Body of pancreas (tissue), 4 donors: ENCODE data around the gene CPHXL2. TPM values are rescaled to one million over a fixed set of nuclear protein-coding genes. Genes with fewer than 3 reads are reported as not detected.

Experiments used
- ATAC-seq: fragments of 150-250 bp; one replicate; pipeline ENCODE4 v1.9.1; 2016
- DNase-seq, 4 donors: peaks; one replicate each; pipeline ENCODE4 v3.0.0-alpha.2; 2019
- H3K27ac ChIP-seq, 4 donors: fragments of 200-600 bp; sonication (generic); 1 replicate in 3 of 4; 2 replicates in 1 of 4; pipeline versions ENCODE4 v1.5.1 to v1.6.1; 2016 to 2019; ENCODE audit warnings: mild to moderate bottlenecking in 1 of 4, mixed read lengths in 1 of 4, moderate library complexity in 1 of 4
- H3K27me3 ChIP-seq, 2 donors: fragments of 200-600 bp; sonication (generic); one replicate each; pipeline ENCODE4 v1.6.0; 2016; ENCODE audit warnings: mild to moderate bottlenecking in 1 of 2
- H3K36me3 ChIP-seq, 2 donors: fragments of 200-600 bp; sonication (generic); replicated peaks in 1 of 2; 2 replicates each; pipeline ENCODE4 v1.5.1; 2016; ENCODE audit warnings: low read depth in 2 of 2; ENCODE audit not compliant: insufficient read depth in 1 of 2
- H3K4me1 ChIP-seq: fragments of 200-600 bp; sonication (generic); one replicate; pipeline ENCODE4 v1.6.0; 2016
- H3K4me3 ChIP-seq, 2 donors: fragments of 200-600 bp; sonication (generic); 1 replicate in 1 of 2; 2 replicates in 1 of 2; pipeline ENCODE4 v1.5.1; 2016 to 2019
- H3K9me3 ChIP-seq, 3 donors: fragments of 200-600 bp; sonication (generic); 1 replicate in 2 of 3; 2 replicates in 1 of 3; pipeline ENCODE4 v1.5.1; 2016
- CTCF ChIP-seq, 7 experiments: fragments of 450-650 bp in 4 of 7; fragments of 200-600 bp in 3 of 7; sonication (generic) in 3 of 7; IDR thresholded peaks; one replicate each; pipeline ENCODE4 v1.5.1; 2016 to 2019; ENCODE audit warnings: antibody characterized with exemption in 7 of 7
- POLR2A ChIP-seq, 3 donors: fragments of 450-650 bp; IDR thresholded peaks; one replicate each; pipeline ENCODE4 v1.6.1; 2016; ENCODE audit warnings: antibody characterized with exemption in 3 of 3, mild to moderate bottlenecking in 2 of 3
- WGBS, 2 donors: methylation state at CpG; one replicate each; pipeline ENCODE4 v1.1.5; 2017; 5-methylcytosine and 5-hydroxymethylcytosine counted together
- intact Hi-C: fragments of 100-400 bp; cut with DNase I; formaldehyde crosslinking; loops from one replicate; pipeline ENCODE4 v1.15.1; 2023
- total RNA-seq, 2 donors: library from RNA; depleted of rRNA; stranded (reverse); fragments of >200 nt; gene quantifications; one replicate each; pipeline ENCODE4 v1.1.0, GENCODE V29; 2016

The CPHXL2 gene
- total RNA-seq, 2 donors from 2014 or later: not detected

DNA sequence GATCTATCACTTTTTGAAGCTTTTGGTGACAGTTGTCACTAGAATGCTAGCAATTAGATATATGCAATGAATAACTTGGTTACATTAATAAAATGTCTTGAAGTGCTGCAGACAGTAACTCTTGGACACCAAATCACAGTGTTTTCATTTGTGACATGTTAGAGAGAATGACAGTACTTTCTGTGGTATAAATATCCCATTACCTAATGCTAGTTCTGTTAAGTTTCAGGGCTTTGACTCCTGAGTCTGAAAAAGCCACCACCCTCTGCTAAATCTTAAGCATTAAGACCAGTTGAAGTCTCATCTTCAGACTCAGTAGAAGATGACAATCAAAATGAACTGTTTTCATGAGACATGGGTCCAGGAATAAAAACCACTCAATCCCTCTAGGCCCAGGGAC is 10.6 kb upstream of the CPHXL2 start:
- H3K36me3 ChIP-seq: no peaks in the 10 kb centered on the region
- ATAC-seq (no peak), DNase-seq (no peak)
- intact Hi-C loops: no loop called here
- H3K4me1 ChIP-seq: peaks cover 11% of the 10 kb centered on the region
- H3K27ac ChIP-seq: no peak overlapping the region
- TF ChIP-seq POLR2A (IDR thresholded peaks at IDR 0.05): no peak
- no peak for TF ChIP-seq CTCF (IDR thresholded peaks at IDR 0.05)
- H3K4me3 ChIP-seq: no peak overlapping the region
- no peaks in the 10 kb centered on the region for H3K9me3 ChIP-seq
- H3K27me3 ChIP-seq: no peaks in the 10 kb centered on the region

DNA sequence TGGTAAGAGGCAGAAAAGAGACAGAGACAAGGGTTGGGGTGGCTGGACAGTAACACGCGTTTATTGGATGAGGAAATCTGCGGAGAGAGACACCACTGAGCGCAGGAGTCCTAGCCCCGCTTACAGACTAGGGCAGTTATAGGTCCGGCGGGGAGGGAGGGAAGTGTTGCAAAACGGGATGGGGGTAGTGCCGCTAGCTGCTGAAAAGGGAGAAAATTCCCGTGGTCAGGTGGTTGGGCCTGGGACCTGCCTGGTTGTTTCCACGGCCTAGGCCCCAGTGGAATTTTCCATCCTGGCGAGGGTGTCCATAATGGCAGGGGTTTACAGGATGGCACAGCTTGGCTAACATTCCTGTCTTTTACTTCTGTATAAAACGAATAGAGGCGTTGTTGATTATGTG is 5.5 kb upstream of the CPHXL2 start:
- Histone ChIP-seq H3K36me3 (no peaks in the 10 kb centered on the region), H3K27ac (no peak overlapping the region), H3K4me3 (no peak overlapping the region), H3K27me3 (no peaks in the 10 kb centered on the region), H3K9me3 (no peaks in the 10 kb centered on the region), H3K4me1 (peaks cover 5% of the 10 kb centered on the region)
- DNase-seq (no peak), ATAC-seq (no peak)
- TF ChIP-seq POLR2A (IDR thresholded peaks at IDR 0.05) (no peak), CTCF (IDR thresholded peaks at IDR 0.05) (no peak)
- 87 to 88% methylated on average over 14 of the region's 14 CpGs for WGBS, 2 donors
- intact Hi-C loops: no loop called here

- H3K9me3 ChIP-seq: no peaks in the 10 kb centered on the region
- H3K27me3 ChIP-seq: no peaks in the 10 kb centered on the region
- H3K27ac ChIP-seq: no peak overlapping the region
- H3K4me3 ChIP-seq: no peak overlapping the region
- 84 to 93% methylated on average over 5 of the region's 5 CpGs for WGBS, 2 donors
- intact Hi-C loops: no loop called here
- no peak for ATAC-seq
- DNase-seq: no peak
- peaks cover 5% of the 10 kb centered on the region for H3K4me1 ChIP-seq
- TF ChIP-seq POLR2A (IDR thresholded peaks at IDR 0.05): no peak
- H3K36me3 ChIP-seq: no peaks in the 10 kb centered on the region
These were observed 2.6 kb upstream of the CPHXL2 start for GRCh38 chr16:75679366-75679765.

GRCh38 chr16:75667503-75667902 is 9.3 kb downstream of the CPHXL2 start:
- DNase-seq (no peak), ATAC-seq (no peak)
- no peak overlapping the region for H3K27ac ChIP-seq
- H3K4me1 ChIP-seq: no peaks in the 10 kb centered on the region
- no peaks in the 10 kb centered on the region for H3K27me3 ChIP-seq
- no peak for TF ChIP-seq POLR2A (IDR thresholded peaks at IDR 0.05)
- no peak for TF ChIP-seq CTCF (IDR thresholded peaks at IDR 0.05)
- no peaks in the 10 kb centered on the region for H3K36me3 ChIP-seq
- H3K4me3 ChIP-seq: no peak overlapping the region
- intact Hi-C loops: no loop called here
- no peaks in the 10 kb centered on the region for H3K9me3 ChIP-seq

- no peak overlapping the region for H3K4me3 ChIP-seq
- DNase-seq (no peak), ATAC-seq (no peak)
- H3K27ac ChIP-seq: no peak overlapping the region
- H3K9me3 ChIP-seq: no peaks in the 10 kb centered on the region
- H3K27me3 ChIP-seq: no peaks in the 10 kb centered on the region
- H3K36me3 ChIP-seq: peaks cover 0 to 15% of the 10 kb centered on the region in 2 donors
- H3K4me1 ChIP-seq: no peaks in the 10 kb centered on the region
- intact Hi-C loops: no loop called here
- WGBS, 2 donors: 69% methylated on average over 4 of the region's 4 CpGs
- TF ChIP-seq CTCF (IDR thresholded peaks at IDR 0.05) (no peak), POLR2A (IDR thresholded peaks at IDR 0.05) (no peak)
These were observed 16.0 kb downstream of the CPHXL2 start for GRCh38 chr16:75660726-75661302.
